NOMO-1 (cell line): ENCODE measurements around the gene DGCR8.
A peak's percentile ranks its signal among the peaks of the same experiment; 100 is the strongest.

Experiments
- DNase-seq, 2 experiments: peaks; one replicate each; lab custom pipeline; 2025; ENCODE audit not compliant: unreplicated experiment in 2 of 2; lab: John Stamatoyannopoulos, UW

Gene DGCR8

DNA sequence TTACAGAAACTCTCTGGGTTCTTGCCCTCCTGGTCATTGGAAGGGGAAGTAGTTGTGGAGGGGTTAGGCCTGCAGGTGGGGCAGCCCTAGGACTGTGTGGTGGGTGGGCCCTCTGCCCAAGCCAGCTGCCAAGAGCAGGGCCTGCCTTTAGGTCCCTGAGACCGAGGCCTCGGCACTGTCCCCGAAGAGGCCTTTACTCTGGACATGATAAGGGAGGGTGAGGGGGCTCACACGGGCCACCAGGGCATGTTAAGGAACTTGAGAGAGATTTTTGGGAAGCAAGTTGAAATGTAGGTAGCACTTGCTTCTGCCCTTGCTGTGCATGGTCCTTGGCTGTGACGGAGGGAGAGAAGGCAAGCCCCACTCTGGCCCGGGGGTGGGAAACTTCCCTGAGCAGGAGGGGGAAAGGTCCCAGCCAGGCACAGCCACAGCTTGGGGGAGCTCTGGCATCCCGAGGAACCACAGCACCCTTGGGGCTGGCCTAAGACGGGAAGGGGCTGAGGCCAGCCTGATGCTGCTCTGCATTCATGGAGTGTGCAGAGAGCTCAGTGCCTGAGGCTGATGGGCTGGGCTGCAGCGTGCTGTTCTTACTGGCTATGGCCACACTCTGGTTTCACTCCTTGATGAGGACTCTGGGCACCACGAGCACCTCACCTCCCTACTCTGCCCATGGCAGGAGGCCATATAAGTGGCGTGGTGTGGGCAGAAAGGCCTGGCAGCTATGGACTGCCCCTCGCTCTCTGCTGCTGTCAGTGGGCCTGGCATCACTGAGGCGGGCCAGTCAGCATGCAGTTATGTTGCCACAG lies 28.1 kb downstream of the DGCR8 start:
- DNase-seq = no peak

- no peak for DNase-seq
Observed at GRCh38 chr22:20108757-20109230, 28.8 kb downstream of the DGCR8 start.

GRCh38 chr22:20109411-20110358 lies 29.6 kb downstream of the DGCR8 start:
- no peak for DNase-seq

- no peak for DNase-seq
Observed at GRCh38 chr22:20110359-20110985, 30.4 kb downstream of the DGCR8 start.

GRCh38 chr22:20111045-20111688 lies 31.1 kb downstream of the DGCR8 start:
- peak; percentile 26 to 48 for DNase-seq

DNA sequence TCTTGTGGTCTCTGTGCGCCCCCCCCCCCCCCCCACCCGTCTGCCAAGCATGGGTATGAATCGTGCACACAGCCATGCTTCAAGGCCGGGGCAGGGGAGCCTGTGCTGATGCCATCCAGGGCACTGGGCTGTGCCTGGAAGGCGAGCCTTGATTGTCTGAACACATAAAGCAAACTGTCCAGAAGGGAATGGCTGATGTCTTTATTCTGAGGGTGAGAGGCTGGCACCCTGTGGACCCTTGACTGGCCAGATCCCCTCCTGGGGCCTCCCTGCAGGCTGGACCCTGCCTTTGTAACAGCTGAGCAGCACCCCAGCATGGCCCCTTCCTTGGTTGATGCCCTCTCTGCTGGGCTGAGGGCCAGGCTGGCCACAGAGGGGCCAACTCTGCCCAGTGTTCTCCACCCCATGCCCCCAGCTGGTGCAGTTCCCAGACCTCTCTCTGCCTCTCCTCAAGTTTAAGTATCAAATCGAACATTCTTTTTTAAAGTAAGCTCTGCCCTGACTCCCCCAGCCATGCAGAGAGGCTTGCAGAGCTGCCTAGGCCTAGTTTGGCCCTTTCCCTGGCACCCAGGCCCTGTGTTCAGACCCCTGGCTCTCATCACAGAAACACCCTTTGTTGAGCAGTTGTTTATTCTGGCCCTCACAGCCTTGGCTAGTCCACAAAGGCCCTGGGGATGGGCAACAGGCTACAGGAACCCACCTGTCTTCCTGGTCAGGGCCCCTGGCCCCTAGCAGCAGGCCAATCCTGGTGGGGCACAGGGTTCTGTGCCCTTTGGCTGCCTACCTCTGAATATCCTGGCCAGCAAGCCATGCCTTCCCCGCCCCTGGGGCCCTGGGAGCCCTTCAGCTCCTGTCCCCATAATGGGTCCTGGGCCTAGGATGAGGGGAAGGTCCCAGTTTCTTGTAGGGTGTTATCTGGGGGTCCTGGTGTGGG lies 31.9 kb downstream of the DGCR8 start:
- DNase-seq = no peak

DNA sequence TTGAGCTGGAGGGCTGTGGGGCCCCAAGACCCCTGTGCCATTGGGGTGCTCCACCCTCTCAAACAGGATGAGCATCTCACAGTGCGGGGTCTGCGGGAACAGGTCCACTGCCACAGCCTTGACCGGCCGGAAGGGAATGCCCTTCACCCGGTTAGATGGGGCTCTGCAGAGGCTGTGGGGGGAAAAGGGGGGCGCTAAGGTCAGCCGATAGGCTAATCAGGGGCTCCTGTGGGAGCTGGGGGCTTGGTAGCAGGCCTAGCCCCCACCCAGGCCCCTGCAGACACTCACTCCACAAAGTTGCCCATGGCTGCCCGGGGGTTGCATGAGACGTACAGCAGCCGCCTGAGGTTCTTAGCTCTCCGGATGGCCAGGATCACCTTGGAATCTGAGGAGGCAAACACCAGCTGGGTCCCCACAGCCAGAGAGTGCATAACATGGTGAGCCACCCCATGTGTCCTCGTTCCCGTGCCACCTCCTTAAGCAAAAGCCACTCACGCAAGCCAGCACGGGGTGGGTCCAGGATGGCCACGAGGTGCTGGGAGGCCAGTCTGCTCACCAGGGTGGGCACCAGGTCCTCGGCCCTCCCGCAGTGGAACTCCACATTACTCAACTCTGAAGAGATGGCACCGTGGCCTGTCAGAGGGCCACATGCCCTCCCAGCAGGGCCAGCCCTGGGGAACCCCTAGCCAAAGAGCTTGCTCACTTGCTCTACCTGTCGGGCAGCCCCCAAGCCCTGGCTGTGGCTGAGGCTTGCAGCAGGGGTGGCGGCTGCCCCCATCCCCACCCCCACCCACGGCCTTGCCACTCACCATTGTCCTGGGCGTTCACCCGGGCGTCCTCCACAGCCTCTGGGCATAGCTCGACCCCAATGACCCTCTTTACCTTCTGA lies 32.8 kb downstream of the DGCR8 start:
- DNase-seq = no peak

DNA sequence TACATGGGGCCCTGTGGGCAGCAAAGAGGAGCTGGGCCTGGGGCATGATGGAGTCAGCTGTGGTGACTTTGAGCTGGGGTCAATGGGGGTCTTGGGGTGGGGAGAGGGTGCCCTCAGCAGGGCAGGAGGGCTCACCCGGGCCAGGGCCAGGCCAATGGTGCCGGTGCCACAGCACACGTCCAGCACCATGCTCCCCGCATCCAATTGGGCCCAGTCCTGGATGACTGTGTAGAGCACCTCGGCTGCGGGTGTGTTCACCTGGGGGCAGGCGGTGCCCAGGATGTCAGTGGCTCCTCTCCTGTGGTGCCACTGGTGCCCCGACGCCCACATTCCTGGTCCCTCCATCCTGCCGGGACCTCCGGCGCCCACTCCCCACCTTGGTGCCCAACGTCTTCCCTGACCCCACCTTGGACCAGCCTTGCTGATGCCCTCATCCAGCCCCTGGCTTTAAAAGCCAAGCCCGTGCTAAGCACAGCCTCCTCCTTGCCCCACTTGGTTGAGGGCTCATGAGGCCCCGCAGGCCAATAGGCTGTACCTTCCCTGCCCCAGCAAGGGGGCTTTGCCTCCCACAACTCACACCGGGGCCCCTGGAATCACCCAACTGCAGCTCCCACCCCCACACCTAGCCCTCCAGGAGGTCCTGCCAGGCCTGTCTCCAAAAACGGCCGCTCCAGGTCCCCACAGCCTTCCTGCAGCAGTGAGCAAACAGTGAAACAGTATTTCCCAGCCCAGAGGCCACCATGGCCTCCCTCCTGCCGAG lies 33.7 kb downstream of the DGCR8 start:
- no peak for DNase-seq

GRCh38 chr22:20114506-20115475 lies 34.8 kb downstream of the DGCR8 start:
- no peak for DNase-seq

DNA sequence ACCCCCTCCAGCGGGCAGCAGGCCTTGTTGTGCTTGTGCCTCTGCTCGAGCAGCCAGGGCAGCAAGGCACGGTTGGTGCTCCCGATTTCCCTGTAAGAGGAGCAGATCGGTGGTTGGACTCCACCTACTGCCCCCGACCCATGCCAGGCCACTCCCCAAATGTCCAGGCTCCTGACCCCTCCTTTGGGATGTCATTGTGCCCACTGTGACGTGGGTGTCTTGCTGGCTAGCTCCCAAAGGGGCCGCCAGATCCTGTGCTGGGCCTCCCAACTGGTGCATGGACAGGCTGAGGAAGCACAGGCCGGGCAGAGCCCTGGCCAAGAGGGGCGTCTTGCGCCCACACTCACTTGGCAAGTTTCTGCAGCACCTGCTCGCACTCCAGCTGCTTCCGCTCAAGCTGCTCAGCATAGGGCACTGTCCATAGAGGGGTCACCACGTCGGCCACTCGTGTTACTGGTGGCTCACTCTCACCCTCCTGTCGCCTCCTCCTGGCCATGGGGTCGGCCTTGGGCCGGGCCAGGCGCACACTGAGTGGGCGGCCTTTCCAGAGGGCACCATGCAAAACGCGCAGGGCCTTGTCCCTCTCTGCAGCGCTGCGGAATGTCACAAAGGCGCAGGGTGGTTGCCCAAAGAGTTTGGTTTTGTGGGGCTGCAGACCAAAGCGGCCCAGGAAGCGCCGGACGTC lies 35.8 kb downstream of the DGCR8 start, which contains the start of gene RANBP1:
RANBP1 (plus strand) TSS at position 414 of the 685 bp plus-strand sequence; CDS start at position 495, 81 bp downstream.
- no peak for DNase-seq

DNA sequence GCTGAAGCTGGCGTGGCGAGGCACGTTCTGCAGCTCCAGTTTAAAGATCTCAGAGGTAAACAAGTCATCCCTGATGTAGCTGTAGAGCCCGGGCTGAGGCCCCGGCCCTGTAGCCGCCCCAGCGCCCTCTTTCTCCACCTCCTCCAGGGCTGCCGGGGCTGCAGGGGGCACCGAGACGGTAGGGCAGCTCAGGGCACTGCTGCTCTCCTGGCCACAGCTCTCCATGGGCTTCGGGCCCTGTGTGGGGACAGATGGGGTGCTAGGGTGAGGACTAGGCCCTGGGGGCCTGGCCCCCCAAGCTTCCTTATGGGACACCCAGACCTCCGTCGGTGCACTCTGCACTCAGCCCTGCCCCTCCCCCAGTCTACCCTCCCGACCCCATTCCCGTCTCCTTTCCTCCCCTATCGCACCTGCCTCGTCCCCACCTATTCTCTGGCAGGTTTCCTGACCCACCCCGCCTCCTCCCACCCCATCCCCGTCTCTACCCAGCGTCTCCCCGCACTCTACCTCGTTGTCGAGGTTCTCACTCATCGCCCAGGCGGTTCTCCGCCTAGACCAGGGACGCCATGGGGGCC lies 36.4 kb downstream of the DGCR8 start:
- no peak for DNase-seq

DNA sequence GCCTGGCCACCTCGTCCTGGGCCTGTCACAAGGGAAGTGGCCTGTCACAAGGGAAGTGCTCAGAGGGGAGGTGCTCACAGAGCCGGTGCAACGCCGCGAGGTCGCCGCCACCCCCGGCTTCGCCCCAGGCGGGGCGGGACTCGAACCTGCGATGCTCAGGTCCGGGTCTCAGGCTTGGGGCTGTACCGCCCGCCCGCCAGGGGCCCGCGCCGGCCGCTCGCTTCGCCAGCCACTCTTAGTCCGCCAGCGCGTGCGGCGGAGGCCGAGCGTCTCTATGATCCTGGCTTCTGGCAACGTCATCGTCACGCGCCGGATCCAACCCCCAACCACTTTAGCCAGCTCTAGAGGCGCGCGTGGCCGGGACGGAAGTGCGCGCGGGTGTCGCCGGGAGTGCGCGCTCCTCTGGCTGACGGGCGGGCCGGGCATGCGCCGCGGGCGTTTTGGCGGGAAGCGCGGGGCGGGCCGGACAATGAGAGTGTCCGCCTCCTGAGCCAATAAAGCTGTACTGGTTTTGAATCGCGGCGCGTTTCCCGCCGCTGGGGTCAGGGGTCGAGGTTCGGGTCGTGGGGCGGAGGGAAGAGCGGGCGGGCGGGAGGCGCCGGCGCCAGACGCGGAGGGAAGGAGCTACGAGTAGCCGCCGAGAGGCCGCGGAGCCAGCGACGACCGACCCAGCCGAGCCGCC lies 37.1 kb downstream of the DGCR8 start, which contains the start of gene TRMT2A:
TRMT2A (minus strand) TSS at position 276 of the 682 bp plus-strand sequence. CDS start 320 bp downstream, outside the sequence.
- peak; percentile 95 to 97 for DNase-seq

GRCh38 chr22:20117633-20118299 lies 37.7 kb downstream of the DGCR8 start:
- peak in 1 of 2 experiments; percentile 57 for DNase-seq

DNA sequence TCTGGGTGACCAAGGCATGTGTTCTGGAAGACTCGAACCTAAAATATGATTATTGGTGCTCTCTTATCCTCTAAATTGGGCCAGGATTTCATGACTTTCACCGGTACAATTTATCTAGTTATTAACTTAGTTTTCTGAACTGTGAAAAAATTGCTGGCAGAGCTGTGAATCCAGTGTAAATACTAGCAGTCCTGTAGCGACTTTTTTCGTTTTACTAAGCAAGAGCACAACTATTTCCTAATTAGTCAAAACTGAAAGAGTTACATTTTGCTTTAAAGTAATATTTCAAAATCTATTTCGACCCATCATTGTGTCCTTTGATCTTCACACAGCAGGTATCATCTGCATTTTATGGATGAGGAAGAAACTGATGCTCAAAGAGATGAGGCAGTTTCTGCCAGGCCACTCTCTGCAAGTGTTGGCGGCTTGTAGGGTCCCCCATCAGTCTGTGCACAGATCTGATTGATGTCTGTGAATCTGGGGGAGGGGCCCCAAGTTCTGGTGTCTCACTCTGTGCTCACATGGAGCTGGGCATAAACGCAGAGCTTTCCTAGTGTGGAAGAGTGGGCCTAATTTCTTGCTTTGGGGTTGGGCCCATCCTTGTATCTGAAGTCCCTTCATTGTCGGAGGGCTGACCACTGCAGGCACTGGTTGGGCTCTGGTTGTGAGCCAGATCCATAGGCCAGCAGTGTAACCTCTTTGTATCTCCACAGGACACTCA lies 38.4 kb downstream of the DGCR8 start:
- DNase-seq = no peak
